Right kidney (tissue), 1 donor: Measurements from ENCODE around the gene EPHB4.
"Not testable (repeated sequence)": the region's sequence is repeated elsewhere in the genome, so short reads cannot be mapped to it uniquely, and the experiment has no call there.

Experiments used
- DNase-seq: peaks from one replicate; pipeline ENCODE4 v3.0.0-alpha.2; 2016

The EPHB4 gene

GRCh38 chr7:100822236-100823139 is 4.8 kb downstream of the EPHB4 start:
- no peak for DNase-seq

DNA sequence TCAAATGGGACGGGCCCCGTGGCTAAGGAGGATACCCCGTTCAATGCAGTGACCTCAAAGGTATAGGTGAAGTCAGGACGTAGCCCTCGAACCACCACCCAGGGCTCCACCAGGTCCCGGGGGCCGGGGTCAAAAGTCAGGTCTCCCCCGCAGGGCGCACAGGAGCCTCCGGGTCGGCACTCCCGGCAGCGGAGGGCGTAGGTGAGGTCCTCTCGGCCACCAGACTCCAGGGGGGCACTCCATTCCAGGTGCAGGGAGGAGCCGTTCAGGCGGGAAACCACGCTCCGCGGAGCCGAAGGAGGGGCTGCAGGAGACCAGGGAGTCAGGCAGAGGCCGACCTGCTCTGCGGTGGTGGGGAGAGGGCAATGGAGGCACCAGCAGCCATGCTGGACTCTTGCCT is 7.7 kb downstream of the EPHB4 start:
- no peak for DNase-seq

GRCh38 chr7:100818825-100819224 is 8.5 kb downstream of the EPHB4 start:
- DNase-seq, result no peak

DNA sequence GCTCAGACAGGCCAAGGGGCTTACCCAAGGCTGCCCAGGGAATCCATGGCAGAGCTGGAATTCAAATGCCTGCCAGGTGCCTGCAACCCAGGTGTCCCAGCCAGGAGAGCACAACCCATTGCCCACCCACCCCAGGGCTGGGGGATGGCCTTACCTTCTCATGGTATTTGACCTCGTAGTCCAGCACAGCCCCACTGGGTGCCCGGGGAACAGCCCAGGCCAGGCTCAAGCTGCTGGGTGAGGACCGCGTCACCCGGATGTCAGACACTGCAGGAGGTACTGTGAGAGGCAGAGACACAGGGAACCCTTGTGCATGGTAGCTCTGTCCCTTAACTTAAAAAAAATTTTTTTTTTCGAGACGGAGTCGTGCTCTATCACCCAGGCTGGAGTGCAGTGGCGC is 9.0 kb downstream of the EPHB4 start:
- DNase-seq, result no peak

GRCh38 chr7:100817097-100817496 is 10.2 kb downstream of the EPHB4 start:
- DNase-seq, result no peak

DNA sequence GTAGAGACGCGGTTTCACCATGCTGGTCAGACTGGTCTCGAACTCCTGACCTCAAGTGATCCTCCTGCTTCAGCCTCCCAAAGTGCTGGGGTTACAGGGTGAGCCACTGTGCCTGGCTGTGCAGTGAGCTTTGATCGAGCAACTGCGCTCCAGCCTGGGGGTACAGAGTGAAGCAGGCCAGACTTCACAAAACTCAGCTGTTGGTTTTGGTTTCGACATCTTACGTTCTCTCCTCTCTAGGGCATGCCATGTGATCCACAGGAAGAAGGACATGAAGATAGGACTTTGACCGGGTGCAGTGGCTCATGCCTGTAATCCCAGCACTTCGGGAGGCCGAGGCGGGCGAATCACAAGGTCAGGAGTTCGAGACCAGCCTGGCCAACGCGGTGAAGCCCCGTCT is 10.8 kb downstream of the EPHB4 start:
- DNase-seq, result not testable (repeated sequence)

- DNase-seq, result no peak
Measured at GRCh38 chr7:100812729-100813128, 14.6 kb downstream of the EPHB4 start.

- no peak for DNase-seq
Measured at GRCh38 chr7:100811480-100811879, 15.8 kb downstream of the EPHB4 start.

DNA sequence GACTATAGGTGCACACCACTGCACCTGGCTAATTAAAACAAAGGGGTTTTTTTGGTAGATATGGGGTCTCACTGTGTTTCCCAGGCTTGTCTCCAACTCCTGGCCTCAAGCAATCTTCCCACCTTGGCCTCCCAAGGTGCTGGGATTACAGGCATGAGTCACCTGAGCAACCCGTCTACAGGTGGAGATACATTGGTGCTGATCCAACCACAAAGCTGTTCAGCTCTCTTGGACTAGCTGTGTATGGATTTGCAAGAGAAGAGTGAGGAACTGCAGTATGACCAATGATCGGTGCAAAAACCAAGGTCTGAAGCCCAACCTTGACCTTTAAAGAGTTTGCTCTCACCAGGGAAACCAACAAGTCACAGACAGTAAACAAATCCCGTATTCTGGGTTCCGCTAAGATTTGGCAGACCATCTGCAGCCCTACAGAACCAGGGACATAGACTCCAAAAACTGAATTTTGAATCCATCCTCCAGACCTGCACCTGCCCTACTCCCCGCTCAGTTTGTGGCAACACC is 18.9 kb downstream of the EPHB4 start:
- no peak for DNase-seq

DNA sequence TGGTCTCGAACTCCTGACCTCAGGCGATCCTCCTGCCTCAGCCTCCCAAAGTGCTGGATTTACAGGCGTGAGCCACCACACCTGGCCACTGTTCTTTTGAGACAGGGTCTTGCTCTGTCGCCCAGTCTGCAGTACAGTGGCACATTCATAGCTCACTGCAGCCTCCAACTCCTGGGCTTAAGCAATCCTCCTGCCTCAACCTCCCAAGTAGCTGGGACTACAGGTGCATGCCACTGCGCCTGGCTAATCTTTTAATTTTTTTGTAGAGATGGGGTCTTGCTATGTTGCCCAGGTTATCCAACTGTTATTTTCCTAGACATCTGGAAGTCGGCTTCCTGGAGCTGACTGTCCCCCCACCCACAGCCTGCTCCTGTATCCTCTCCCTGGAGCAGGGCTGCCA is 20.4 kb downstream of the EPHB4 start:
- not testable (repeated sequence) for DNase-seq

GRCh38 chr7:100806276-100806675 is 21.0 kb downstream of the EPHB4 start:
- no peak for DNase-seq

DNA sequence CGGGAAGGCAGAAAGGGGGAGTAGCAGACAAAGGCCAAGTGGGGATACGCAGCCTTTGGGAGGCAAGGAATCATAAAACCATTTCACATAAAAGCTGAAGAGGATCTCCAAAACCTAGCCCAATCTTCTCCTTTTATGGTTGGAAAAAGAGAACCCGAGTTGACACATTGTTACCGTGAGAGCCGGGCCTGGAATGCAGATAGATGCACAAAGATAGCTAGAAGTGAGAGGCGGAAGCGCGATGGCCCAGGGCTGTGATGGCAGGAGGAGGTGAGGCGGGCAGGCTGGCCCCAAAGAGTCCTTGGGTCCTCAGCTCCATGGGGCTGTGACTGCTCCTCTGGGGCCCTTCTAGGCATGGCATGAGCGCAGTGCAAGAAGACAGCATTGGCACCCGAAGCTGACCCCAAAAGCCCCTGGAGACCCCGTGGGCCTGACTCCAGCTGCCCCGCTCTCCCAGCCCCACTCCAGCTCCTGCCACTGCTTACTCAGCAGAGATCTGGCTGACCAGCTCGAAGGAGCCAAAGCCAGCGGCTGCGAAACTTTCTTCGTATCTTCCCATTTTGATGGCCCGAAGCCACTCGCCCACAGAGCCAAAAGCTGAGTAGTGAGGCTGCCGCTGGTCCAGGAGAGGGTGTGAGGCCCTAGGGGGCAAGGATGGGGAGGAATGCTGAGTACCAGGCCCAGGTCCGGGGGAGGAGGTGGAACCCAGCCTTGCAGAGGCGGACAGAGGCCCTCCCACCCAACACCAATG is 22.5 kb downstream of the EPHB4 start:
- no peak for DNase-seq

GRCh38 chr7:100803398-100804161 is 23.7 kb downstream of the EPHB4 start:
- DNase-seq, result peak; percentile 38

DNA sequence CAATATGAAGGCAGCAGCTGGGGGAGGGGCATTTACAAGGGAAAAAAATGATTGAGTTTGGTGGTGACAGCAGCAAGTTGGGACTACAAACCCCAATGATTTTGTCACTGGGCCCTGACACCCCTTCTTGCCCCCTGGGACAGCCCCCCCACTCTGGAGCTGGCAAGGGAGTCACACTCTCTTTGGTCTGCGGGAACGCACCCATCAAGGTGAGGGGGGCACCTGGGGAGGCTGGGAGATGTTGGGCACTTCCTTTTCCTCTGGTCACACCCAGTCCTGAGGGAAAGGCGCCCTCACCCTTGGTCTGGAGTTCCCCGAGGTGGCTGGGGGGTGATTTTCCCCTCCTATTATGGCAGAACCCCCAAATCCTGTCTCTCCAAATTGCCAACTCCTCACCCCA is 24.4 kb downstream of the EPHB4 start:
- no peak for DNase-seq

DNA sequence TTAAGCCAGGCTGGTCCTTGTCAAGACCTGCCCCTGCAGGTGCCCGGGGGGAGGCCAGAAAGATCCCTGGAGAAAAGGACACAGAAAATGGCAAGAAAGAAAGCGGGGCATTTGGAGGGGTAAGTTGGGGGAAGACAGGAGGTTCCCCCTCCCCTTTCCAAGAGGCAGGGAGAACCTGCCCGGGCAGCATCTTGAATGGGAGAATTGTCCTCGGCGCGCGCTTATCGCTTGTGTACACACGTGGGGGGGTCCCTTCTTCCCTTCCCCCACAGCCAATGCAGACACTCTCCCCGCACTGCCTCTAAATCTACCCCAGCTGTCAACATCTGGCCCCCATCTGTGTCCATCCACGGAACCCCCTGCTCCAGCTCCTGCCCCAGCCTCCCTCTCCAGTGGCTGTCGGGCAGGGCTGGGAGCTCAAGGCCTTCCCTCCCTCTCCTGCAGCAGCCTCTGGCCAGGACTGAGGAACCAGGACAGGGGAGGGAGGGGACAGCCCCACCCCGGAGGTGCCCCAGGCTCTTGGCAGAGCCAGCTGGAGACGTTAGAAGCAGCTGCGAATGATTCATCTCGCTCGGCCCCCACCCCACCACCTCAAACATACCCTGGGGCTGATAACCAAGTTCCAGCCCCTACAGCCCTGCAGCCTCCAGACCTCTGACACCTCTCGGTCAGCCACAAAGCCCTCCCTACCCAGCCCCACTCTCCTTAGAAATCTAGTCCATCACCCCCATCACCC is 25.3 kb downstream of the EPHB4 start:
- DNase-seq, result no peak

GRCh38 chr7:100799037-100799896 is 28.1 kb downstream of the EPHB4 start:
- DNase-seq, result peak; percentile 56

DNA sequence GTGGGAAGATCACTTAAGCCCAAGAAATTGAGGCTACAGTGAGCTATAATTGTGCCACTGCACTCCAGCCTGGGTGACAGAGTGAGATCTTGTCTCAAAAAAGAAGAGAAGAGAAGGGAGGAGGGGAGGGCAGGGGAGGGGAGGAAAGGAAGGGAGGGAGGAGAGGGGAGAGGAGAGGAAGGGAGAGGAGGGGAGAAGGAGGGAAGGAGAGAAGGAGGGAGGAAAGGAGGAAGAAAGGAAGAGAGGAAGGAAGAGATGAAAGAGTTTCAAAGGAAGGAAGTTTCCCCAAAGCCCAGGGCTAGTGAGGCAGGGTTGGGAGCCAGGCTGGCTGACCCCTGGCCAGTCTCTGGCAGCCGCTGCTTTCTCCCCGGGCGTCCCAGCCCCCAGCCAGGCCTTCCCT is 32.6 kb downstream of the EPHB4 start:
- DNase-seq, result no peak

DNA sequence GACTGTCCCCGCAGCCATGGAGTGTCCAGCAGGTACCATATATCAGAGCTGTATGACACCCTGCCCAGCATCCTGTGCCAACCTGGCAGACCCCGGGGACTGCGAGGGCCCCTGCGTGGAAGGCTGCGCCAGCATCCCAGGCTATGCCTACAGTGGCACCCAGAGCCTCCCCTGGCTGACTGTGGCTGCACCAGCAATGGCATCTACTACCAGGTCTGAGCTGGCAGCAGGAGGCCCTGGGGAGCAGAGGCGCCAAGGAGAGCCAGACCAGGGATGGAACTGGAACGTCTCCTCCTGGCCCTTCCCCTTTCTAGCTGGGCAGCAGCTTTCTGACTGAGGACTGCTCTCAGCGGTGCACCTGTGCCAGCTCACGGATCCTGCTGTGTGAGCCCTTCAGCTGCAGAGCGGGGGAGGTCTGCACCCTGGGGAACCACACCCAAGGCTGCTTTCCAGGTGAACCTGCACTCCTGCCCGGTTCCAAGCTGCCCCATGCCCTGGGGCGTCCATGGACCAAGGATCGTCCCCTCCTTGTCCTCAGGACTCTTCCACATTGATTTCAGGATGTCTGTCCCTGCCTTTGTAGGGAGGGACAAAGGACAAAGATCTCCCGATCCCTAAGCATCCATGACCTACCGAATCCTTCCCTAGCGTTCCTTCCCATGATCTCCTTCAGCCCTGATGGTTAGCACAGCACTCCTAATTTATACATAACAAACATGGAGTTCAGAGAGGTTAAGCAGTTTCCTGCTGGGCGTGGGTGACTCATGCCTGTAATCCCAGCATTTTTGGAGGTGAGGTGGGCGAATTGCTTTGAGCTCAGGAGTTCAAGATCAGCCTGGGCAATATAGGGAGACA is 33.3 kb downstream of the EPHB4 start:
- no peak for DNase-seq

DNA sequence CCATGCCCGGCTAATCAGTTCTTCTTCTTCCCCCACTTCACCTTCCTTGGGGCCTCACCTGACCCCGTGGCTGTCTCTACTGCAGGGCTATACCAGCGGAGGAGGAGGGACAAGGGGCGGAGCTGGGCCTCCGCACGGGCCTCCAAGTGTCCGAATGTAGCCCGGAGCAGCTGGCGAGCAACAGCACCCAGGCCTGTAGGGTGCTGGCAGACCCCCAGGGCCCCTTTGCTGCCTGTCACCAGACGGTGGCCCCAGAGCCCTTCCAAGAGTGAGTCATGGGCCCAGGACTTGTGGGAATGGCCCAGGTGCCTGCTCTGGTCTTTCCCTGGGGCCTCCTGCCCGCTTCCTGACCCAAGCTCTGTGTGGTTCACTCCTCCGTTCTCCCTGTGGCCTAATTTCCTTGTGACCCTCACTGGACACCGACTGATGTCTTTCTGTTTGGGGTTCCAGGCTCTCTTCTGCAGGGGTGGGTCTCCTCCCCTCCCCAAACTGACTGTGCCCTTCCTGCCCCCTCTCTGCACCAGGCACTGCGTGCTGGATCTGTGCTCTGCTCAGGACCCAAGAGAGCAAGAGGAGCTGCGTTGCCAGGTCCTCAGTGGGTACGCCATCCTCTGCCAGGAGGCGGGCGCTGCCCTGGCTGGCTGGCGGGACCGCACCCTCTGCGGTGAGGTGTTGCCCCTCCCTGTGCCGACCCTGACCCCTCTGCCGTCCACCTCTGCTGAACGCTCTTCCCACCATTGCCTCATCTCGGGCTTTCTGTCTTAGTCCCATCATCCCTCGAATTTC is 35.2 kb downstream of the EPHB4 start:
- DNase-seq, result no peak
